HG02759 (cell line): ENCODE data around the gene MMS19.
"Not testable (repeated sequence)": the region's sequence is repeated elsewhere in the genome, so short reads cannot be mapped to it uniquely, and the experiment has no call there.

Experiments
- ATAC-seq: cut with Tn5 transposase; IDR thresholded peaks from one replicate; pipeline ENCODE4 v1.9.1; 2021; ENCODE audit warnings: mild to moderate bottlenecking, moderate library complexity; ENCODE audit not compliant: unreplicated experiment

The MMS19 gene

DNA sequence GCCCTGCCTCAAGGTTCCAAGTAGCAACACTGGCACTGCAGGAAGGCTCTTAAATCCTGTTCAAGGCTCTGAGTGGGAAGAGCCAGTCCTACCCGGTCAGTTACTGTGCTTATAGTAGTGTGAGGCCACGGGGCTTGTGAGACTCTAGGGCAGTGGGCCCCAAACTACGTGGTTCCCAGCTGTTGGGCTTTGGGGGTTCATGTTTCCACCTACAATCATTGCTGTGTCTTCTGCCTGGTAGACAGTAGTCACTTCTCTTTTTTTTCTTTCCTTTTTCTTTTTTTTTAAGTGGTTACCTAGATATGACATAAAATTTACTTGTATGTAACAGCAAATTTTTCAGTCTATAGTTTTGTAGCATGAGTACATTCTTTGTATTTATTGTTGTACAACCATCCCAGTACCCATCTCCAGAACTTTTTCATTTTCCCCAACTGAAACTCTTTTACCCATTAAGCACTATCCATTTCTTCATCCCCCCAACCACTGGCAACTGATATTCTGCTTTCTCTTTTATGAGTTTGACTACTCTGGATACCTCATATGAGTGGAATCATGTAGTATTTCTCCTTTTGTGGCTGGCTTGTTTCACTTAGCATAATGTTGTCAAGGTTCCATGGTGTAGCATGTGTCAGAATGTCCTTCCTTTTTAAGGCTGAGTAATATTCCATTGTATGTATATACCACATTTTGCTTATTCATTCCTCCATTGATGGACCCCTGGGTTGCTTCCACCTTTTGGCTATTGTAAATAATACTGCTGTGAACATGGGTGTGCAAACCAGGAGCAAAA lies 8.2 kb upstream of the MMS19 start:
- ATAC-seq, result no peak

DNA sequence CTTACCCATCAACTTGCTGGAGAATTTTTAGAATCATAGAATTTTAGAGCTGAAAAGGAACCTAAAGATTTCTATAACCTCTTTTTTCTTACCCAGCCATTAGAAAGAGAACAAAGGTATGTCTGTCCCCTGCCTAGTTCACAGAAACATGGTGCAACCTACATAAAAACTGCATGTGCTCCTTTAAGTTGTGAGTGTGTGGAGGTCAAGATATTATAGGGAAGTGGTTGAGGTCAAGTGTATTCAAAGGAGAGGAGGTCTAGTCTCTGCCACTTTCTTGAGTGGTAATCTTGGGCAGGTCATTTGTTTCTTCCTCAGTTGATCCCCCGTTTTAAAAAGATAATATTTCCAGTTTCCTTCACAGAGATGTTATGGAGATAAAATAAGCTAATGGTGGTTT lies 6.9 kb upstream of the MMS19 start:
- ATAC-seq, result no peak

DNA sequence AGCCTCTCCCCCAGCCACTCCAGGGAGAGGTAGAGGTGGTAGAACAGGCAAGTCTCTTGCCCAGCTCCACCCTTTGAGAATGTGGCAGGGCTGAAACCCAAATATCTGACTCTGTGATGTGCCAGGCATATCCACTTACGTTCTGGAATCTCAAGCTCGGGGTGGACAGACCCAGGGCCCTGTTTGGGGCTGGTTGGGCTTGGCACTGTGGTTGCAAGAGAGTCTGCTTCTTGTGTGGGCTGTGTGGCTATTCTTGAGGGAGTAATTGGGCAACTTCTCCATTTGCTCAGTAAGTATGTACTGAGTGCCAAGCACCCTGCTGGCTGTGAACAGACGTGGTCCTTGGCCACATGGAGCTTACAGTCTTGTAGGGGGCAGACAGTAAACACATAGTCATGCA lies 5.2 kb upstream of the MMS19 start:
- ATAC-seq, result no peak

DNA sequence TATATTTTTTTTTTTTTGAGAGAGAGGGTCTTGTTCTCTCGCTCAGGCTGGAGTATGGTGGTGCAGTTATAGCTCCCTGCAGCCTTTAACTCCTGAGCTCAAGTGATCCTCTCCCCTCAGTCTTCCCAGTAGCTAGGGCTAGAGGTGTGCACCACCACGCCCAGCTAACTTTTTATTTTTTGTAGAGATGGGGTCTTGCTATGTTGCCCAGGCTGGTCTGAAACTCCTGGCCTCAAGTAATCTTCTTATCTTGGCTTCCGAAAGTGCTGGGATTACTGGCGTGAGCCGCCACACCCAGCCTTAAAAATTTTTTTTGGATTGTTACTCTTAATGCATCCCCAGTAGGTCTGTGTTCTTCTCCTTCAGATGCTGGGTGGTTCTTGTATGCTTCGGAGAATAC lies 4.7 kb upstream of the MMS19 start:
- no peak for ATAC-seq

DNA sequence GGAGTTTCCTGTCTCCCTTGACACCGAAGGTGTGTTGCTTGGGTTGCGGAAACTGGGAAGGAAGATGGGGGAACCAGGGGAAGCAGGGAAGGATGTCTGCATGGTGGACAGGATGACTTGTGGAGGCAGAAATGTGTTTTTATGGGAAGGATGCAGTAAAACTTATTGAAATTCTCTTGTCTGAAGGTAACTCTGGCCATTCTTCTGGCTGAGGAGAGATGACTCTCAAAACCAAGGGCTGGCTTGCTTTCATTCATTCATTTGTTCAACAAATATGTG lies 2.0 kb upstream of the MMS19 start:
- no peak for ATAC-seq

DNA sequence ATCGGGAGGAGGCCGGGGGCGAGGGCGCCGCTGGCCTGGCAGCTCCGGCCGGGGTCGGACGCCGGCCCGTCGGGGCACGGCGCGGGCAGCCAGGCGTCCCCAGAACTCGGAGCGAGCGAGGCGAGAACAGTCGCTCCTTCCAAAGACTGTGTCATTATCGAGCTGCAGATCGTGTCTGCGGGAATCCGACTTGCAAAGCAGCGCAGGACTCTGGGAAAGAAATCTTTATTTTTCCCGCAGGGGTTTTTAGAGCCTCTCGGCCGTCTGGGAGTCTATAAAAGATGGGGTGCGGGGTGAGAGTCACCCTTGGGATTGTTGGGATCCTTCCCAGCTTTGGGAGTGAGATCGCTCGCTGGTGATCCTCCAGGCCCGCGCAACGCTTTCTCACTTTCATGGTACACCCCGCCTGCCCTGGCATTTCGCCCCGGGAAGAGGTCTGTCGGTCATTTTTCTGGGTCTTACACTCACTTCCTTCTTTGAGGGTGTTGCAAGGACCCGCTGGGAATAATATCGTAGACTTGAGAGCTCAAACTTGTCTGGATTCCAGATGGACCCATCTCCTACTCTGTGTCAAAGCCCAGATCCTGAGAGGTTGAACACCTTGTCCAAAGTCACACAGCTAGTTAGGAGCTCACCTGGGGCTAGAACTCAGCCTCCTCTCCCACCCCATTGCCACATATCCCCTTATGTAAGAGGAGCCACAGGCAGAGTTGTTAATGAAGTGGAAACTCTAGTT lies 1.5 kb upstream of the MMS19 start:
- ATAC-seq, result no peak

DNA sequence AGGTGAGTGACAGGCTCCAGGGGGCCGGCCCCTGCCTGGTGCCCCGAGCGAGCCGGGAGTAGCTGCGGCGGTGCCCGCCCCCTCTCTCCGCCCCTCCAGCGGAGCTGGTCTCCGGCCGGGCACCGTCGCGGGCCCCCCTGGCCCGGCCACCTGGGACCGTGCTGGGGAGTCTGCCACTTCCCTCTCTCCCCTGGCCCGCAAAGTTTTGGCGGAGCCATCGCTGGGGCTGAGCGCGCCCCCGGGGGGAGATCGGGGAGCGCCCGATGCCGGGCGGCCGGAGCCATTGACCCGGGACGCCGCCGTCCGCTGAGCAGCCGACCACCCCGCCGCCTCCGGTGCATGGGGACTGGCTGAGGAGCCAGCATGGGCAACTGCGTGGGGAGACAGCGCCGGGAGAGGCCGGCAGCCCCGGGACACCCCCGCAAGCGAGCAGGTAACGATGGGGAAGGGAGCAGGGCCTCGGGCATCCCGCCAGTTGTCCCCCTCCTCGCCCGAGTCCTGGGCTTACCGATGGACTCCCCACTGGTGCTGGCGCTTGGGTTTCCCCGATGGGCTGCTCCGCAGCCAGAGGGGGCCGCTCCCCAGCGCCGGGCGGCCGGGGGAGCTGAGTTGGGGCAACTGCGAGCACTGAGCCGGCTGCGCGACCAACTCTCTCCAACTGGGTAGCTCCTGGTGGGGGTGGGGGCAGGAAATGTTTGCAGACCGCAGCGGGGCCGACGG lies 779 bp upstream of the MMS19 start, which contains the start of gene UBTD1:
UBTD1 (plus strand) TSS at position 84 of the 720 bp plus-strand sequence; CDS start at position 364, 280 bp downstream.
- no peak for ATAC-seq

DNA sequence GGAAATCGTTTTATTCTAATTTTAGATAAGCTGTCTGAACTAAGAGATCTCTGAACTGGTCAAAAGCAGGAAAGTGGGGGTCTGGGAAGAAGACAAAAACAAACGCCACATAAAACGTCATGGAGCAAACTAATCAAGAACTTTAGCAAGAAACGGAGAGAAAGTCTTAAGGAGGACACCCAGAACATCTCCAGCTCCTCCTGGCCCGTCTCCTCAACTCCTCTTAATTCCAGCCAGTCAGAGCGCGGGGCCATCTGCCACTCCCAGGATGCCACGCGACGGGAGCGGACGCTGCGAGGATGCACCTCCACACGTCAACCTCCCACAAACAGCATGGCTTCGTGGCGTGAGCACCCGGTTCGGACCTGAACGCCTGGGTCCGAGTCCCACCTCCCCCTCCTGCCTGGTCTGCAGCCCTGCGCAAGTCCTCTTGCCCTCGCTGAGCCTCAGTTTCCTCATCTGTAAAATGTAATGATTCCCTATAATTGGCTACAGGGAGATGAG lies 598 bp downstream of the MMS19 start:
- peak; percentile 34 for ATAC-seq

DNA sequence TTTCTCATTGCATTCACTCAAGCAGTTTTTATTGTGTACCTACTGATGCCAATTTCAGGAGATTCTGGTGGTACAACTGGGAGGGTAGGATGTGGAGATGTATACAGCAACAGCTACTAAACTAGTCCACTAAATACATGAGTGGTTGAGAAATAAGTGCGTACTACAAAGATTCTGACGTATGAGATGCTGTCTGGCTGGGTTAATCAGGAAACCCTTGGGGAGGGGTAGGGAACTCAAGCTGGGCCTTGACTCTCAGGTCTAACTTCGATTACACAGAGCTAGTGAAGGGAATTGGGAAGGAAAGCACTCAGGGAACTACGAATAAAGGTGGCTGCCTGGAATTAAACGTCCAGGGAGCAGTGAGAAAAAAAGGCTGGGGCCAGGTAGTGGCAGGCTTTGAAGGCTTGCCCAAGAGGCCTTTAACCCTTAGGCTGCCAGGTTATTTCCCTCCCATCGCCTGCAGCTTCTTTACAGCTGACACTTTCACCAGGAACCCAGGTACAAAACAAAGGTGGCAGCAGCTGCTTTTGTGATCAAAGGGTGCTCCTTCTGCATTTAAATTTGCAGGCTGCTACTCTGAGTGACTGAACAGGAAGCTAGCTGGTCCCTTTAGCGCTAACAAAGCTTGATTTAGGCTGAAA lies 3.2 kb downstream of the MMS19 start:
- ATAC-seq, result no peak

DNA sequence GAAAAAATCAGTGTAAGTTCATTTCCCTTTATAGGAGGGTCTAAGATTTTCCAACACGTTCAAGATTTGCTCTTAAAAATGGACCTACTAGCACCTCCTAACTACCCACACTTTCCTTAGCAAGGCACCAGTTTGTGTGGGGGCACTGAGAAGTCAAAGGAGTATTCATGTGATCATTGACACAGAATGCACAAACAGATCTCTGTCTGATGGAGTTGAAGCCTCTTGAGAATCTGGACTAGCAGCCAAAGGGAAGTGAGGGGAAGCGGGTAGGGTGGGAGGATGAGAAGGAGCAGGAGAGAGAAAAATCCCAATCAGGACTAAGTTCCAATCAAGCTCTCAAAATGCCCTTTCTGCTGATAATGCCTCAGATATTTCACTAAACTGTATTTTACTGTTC lies 4.1 kb downstream of the MMS19 start:
- no peak for ATAC-seq

DNA sequence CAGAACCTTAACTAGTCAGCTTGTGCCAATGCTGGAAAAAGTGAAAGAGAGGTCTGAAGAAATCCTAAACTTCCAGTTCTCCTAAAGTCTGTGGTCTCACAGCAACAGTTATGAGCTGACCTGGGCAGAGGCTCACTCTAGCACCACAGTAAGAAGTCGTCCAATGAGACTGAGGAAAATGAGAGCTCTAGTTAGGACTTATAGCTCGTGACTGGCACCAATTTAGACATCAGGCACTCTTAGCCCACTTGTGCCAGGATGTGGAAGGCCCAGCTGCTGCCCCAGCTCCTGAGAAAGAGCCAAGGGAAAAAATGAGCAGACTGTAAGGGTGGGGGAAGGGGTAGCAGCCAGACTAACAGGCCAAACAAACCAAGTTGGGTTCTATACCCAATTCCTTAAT lies 7.6 kb downstream of the MMS19 start:
- no peak for ATAC-seq

DNA sequence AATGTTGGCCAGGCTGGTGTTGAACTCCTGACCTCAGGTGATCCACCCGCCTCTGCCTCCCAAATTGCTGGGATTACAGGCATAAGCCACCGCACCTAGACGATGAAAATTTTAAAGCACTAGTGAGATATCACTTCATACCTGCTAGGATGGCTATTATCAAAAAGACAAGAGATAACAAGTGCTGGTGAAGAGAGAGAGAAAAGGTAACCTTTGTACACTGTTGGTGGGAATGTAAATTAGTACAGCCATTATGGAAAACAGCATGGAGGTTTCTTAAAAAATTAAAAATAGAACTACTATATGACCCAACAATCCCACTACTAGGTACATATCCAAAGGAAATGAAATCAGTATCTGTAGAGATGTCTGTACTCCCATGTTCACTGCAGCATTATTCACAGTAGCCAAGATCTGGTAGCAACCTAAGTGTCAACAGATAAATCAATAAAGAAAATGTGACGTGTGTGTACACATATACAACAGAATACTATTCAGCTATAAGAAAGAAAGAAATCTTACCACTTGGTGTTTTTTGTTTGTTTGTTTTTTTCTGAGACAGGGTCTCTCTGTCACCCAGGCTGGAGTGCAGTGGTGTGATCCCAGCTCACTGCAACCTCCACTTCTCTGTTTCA lies 12.5 kb downstream of the MMS19 start:
- no peak for ATAC-seq

DNA sequence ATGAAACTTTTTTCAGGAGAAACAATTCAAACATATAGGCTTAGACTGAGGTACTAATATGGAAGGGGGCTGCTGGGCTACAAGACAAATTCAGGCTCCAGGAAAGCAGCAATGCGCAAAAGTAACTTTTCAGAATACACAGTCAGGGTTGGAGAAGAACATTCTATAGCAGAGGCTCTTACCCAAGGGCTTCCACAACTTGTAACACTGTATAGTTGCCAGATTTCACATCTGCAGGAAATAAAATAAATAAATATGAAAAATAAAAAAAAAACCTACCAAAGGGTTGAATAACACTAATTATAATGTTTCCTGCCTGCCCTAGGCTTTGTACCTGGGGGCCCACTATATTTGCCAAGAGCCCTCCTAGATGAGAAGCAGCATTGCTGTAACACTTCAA lies 14.3 kb downstream of the MMS19 start:
- ATAC-seq, result no peak

DNA sequence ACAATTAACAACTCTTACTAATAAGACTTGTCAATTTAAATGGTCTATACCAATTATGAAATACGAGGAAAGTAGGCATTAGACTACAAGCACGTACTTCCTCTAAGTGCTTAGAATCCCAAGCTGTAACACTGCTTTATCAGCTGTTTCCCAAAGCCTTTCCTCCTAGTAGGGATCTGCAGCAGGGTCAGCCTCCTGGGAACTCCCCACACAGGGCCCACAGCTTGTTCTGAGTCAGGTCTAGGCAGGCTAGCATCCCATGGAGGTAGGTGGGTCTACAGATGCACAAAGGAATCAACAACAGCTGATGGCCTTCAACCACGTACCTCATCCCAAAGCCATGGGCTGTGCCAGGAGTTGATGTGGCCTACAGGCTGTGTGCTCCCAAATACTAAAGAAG lies 14.7 kb downstream of the MMS19 start:
- ATAC-seq, result no peak

DNA sequence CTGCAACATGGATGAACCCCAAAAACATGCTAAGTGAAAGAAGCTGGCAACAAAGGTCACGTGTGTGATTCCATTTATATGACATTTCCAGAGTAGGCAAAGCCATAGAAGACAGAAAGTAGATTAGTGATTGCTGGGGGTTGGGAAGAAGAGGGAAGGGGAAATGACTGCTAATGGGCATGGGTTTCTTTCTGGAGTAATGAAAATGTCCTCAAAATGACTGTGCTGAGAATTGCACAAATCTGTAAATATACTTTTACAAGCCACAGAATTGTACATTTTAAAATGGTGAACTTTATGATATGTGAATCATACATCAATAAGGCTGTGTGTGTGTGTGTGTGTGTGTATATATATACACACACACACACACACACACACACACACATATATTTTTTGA lies 15.8 kb downstream of the MMS19 start:
- ATAC-seq, result no peak

DNA sequence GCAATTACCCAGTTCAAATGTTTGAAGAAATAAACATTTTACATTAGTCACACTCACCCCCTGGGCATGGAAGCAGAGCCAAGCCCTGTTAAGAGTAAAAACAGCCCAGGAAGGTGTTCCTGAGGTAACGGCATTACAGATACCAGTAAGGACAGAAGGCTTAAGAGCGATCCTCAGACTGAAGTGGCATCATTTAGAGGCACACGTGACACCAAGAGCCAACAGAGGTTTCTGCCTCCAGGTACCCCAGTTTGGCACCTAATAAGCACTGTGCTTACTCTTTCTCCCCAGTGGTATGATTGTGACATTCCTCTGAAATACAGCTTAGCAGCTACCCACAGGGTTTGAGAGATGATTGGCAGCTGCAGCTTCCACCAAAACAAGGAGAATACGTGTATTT lies 17.2 kb downstream of the MMS19 start:
- no peak for ATAC-seq

DNA sequence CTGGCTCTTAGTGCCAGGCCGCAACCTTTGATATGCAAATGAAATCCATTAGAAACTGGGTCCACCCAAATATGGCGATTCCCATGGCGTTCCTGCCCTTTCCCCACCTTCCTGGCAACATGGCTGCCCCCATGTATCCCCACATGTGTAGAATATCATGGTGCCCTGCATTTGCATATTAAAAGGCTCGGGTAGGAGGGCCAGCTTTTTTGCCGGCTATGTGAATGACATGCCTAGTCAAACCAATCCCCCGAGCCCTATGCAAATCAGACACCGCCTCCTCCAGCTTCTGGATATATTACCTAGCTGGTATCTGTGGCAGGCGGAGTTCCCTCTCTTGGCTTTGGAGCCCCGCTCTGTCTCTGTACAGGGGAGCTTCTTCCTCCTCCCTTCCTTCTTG lies 18.3 kb downstream of the MMS19 start:
- ATAC-seq, result no peak

DNA sequence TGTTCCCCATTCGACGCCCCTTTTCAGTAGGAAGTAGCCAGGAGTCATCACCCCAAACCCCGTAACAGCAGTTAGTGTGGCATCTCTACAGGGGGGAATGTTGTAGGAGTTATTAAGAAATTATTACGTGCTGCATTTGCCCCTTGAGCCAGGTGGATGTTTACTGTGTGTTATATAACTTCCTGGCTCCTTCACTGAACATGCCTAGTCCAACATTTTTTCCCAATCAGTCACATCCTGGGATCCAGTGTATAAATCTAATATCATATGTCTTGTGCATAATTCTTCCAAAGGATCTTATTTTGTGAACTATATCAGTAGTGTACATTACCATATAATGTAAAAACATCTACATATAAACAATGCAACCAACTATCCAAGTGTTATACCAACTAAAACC lies 18.8 kb downstream of the MMS19 start:
- ATAC-seq, result not testable (repeated sequence)

DNA sequence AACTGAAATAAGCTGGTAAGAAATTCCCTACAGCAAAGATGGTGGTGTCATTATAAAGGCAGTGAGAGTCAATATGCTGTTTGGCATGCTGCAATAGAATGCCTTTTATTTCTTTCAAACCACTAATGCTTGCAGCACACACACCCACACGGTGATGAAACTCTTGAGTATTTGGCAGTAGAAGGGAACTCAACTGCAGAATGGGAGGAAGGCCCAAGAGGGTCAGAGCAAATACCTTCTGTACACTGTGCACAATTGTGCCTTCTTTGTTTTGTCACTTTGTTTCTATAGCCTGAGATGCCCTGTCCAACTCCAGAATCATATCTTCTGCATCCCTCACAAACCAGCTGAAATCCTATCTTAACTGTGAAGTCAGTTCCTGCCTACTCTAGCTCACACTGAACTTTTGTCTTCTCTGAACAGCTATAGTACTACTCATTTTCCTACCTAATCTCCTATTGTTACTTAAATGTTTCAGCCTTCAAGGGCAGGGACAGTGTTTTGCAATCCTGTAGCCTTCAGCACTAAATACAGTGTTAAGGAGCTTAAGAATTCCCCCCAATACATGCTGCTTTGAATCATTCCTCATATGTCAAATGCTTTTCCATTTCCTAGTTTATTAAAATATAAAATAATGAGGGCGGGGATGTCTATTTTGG lies 22.2 kb downstream of the MMS19 start:
- ATAC-seq, result no peak

DNA sequence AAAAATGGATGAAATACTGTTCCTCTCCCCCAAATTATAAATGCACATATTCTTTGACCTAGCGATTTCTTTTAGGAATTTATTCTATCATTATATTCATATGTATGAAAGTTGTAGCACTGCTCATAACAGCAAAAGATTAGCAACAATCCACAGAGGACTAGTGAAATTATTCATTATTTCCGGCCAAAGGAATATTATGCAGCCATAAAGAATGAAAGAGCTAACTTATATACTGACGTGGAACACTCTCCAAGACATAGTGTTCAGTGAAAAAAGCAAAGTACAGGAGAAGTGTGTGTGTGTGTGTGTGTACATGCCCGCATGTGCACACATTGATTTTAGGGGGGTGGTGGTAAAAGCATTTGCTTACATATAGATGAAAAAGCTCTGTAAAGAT lies 23.3 kb downstream of the MMS19 start:
- no peak for ATAC-seq
